ENCODE results near the gene ANGPT4. TPM values are rescaled to one million over a fixed set of nuclear protein-coding genes. Genes with fewer than 3 reads are reported as not detected.
"Not testable (repeated sequence)": the region's sequence is repeated elsewhere in the genome, so short reads cannot be mapped to it uniquely, and the experiment has no call there.

The ANGPT4 gene
- total and polyA plus RNA-seq, 11 donors, result 0.08 to 0.32 (median 0.15) TPM; not detected in 5

DNA sequence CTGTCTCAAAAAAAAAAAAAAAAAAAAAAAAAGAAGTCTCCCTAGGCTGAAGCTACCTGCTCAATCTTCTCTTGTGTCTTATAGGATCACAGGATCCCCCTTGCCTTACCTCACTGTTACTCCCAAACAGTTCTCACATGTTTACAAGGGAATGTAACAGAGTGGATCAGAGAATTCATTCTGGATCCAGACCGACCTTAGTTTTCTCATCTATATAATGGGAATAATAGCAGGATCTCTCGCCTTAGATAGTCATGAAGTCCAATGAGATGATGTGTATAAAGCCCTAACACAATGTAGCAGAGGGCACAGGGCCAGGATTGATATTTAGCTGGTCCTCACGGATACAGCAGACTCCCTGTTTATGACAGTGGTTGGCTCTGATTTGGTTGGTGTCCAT lies 84.9 kb downstream of the ANGPT4 start:
- no peak for ATAC-seq
- no peaks in the 10 kb centered on the region for H3K9me3 ChIP-seq
- intact Hi-C loops (cut with DNase I), result loop anchor here in 3 of 10 donors (5.0 to 10.0 kb wide), 3 partner anchors 286 to 564 kb away; partner anchors contain the start of genes CSNK2A1 (in 1 of the 3), FKBP1A (in 1 of the 3) and PSMF1 (in 1 of the 3)

DNA sequence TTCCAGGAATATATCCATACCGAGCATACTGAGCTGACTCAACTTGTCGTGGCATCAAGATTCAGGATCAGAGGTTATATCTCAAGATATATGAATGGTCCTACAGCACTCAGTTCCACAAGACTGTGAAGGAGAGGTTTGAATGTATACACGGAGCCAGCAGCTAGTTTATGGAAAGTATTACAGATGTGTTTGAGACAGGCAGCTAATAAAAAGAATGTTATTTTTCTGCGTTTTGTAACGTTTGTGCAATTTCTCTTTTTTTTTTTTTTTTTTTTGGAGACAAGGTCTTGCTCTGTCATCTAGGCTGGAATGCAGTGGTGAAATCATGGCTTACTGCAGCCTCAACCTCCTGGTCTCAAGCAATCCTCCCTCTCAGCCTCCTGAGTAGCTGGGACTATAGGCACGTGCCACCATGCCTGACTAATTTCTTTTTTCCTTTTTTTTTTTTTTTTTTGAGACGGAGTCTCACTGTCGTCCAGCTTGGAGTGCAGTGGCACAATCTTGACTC lies 86.1 kb downstream of the ANGPT4 start:
- WGBS, 4 donors, result 83 to 87% (median 84%) methylated on average over 8 of the region's 8 CpGs
- no peaks in the 10 kb centered on the region for H3K27me3 ChIP-seq
- DNase-seq, result no peak
- TF ChIP-seq POLR2A (IDR thresholded peaks at IDR 0.05), result no peak
- no peak for TF ChIP-seq CTCF (IDR thresholded peaks at IDR 0.05)
- H3K9me3 ChIP-seq, result no peaks in the 10 kb centered on the region
- no peak overlapping the region for H3K4me3 ChIP-seq
- H3K36me3 ChIP-seq, result no peaks in the 10 kb centered on the region
- peaks cover 0 to 30% (median 14%) of the 10 kb centered on the region in 12 donors for H3K4me1 ChIP-seq
- no peak for ATAC-seq
- intact Hi-C loops (cut with DNase I), result loop anchor here in 3 of 10 donors (5.0 to 10.0 kb wide), 3 partner anchors 285 to 565 kb away; partner anchors contain the start of genes CSNK2A1 (in 1 of the 3), FKBP1A (in 1 of the 3) and PSMF1 (in 1 of the 3)
- H3K27ac ChIP-seq, result no peak overlapping the region

More for the DNA sequence above, 84.9 kb downstream of the ANGPT4 start:
- TF ChIP-seq CTCF (IDR thresholded peaks at IDR 0.05), result no peak
- no peak for TF ChIP-seq POLR2A (IDR thresholded peaks at IDR 0.05)
- Histone ChIP-seq H3K4me3 (no peak overlapping the region), H3K27me3 (no peaks in the 10 kb centered on the region), H3K36me3 (no peaks in the 10 kb centered on the region), H3K4me1 (peaks cover 0 to 34% (median 22%) of the 10 kb centered on the region in 12 donors), H3K27ac (no peak overlapping the region)
- 88 to 91% (median 90%) methylated on average over 3 of the region's 3 CpGs for WGBS, 4 donors
- DNase-seq, result no peak

DNA sequence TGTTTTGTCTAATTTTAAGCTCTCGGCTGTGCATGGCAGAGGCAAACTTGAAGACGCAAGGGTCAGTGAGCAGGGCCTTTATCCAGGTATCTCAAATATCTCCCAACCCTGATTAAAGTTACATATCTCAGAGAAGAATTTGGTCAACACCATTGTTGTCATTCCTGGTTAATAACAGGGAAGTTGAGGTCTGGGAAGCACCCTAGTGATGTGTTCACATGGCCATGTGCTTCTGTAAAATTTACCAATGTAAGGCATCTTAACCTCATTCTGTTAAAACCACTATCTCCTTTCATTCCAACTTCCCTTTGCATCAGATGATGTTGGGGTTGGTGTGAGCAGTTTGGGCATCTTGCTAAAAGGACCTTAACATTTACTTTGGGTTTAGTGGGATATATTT lies 86.6 kb downstream of the ANGPT4 start:
- H3K36me3 ChIP-seq, result no peaks in the 10 kb centered on the region
- no peak overlapping the region for H3K27ac ChIP-seq
- no peak for TF ChIP-seq POLR2A (IDR thresholded peaks at IDR 0.05)
- TF ChIP-seq CTCF (IDR thresholded peaks at IDR 0.05), result no peak
- DNase-seq (no peak), ATAC-seq (no peak)
- H3K27me3 ChIP-seq, result no peaks in the 10 kb centered on the region
- H3K9me3 ChIP-seq, result no peaks in the 10 kb centered on the region
- H3K4me3 ChIP-seq, result no peak overlapping the region
- intact Hi-C loops (cut with DNase I), result no loop called here
- peaks cover 0 to 25% (median 9%) of the 10 kb centered on the region in 12 donors for H3K4me1 ChIP-seq
- WGBS, 4 donors, result 94 to 100% (median 97%) methylated on average over 2 of the region's 2 CpGs

DNA sequence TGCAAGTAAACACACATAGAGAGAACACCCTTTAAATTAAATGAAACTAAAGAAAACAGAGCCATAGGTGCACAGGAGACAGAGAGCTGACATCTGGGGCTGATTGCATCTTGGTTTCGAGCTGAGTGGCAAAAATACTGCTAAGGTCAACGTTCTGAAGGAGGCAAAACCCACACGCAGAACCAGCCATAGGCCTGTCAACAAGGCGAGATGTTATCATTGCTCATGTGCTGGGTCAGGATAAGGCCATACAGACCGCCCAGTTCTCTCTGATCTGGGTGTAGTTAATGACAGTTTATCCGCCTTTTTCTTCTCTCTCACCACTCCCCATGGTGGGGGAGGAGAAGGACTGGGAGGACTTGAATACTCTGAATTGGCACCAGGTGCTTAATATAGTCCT lies 87.1 kb downstream of the ANGPT4 start:
- intact Hi-C loops (cut with DNase I), result no loop called here
- ATAC-seq (no peak), DNase-seq (peak in 1 of 5 donors; percentile 5)
- H3K27me3 ChIP-seq, result no peaks in the 10 kb centered on the region
- TF ChIP-seq POLR2A (IDR thresholded peaks at IDR 0.05), result no peak
- TF ChIP-seq CTCF (IDR thresholded peaks at IDR 0.05), result no peak
- H3K4me1 ChIP-seq, result peaks cover 0 to 19% (median 5%) of the 10 kb centered on the region in 12 donors
- H3K27ac ChIP-seq, result no peak overlapping the region
- H3K4me3 ChIP-seq, result no peak overlapping the region
- H3K36me3 ChIP-seq, result no peaks in the 10 kb centered on the region
- WGBS, 4 donors, result 54 to 63% (median 62%) methylated on average over 6 of the region's 6 CpGs
- no peaks in the 10 kb centered on the region for H3K9me3 ChIP-seq

DNA sequence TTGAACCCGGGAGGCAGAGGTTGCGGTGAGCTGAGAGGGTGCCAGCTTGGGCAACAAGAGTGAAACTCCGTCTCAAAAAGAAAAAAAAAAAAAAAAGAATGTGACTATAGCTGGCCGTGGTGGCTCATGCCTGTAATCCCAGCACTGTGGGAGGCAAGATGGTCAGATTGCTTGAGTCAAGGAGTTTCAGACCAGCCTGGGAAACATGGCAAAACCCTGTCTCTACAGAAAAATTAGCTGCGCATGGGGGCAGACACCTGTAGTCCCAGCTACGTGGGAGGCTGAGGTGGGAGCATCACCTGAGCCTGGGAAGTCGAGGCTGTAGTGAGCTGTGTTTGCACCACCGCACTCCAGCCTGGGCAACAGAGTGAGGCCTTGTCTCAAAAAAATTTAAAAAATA lies 88.2 kb downstream of the ANGPT4 start:
- DNase-seq; H3K27me3 ChIP-seq; ATAC-seq; H3K36me3 ChIP-seq; H3K4me3 ChIP-seq; intact Hi-C loops (cut with DNase I); H3K27ac ChIP-seq; H3K9me3 ChIP-seq: not testable (repeated sequence)
- peaks cover 0 to 11% (median 3%) of the 10 kb centered on the region in 12 donors for H3K4me1 ChIP-seq
- WGBS, 4 donors, result 91 to 98% (median 97%) methylated on average over 8 of the region's 8 CpGs
